Neural crest cell (in vitro differentiated cells): ENCODE results near the gene TOM1L2. TPM values are rescaled to one million over a fixed set of nuclear protein-coding genes. Genes with fewer than 3 reads are reported as not detected.

ENCODE experiments used
- DNase-seq: peaks from one replicate; pipeline ENCODE4 v3.0.0; 2021; ENCODE audit warnings: low read depth, mixed read lengths, low spot score
- H3K27ac Mint-ChIP-seq: one replicate; pipeline ENCODE4 v1.8.0; 2021; ENCODE audit warnings: mild to moderate bottlenecking, mixed read lengths; ENCODE audit not compliant: unreplicated experiment
- H3K27me3 Mint-ChIP-seq: 2 replicates; pipeline ENCODE4 v1.8.0; 2021; ENCODE audit warnings: low read depth, mild to moderate bottlenecking, mixed read lengths
- H3K36me3 Mint-ChIP-seq: 2 replicates; pipeline ENCODE4 v1.8.0; 2021; ENCODE audit warnings: low read depth, mild to moderate bottlenecking, mixed read lengths
- H3K4me1 Mint-ChIP-seq: 2 replicates; pipeline ENCODE4 v1.8.0; 2021; ENCODE audit warnings: mixed read lengths
- H3K4me3 Mint-ChIP-seq: one replicate; pipeline ENCODE4 v1.8.0; 2021; ENCODE audit warnings: mild to moderate bottlenecking, mixed read lengths
- H3K9me3 Mint-ChIP-seq: 2 replicates; pipeline ENCODE4 v1.8.0; 2021; ENCODE audit warnings: mixed read lengths
- total RNA-seq: library from RNA; stranded (reverse); gene quantifications from 2 replicates; pipeline ENCODE4 v1.2.1, GENCODE V29; 2021
- TF ChIP-seq, protein P1 (sequence below): fragments of 200-600 bp; sonication (generic); conservative IDR thresholded peaks from 2 replicates; pipeline ENCODE4 v1.5.0; 2021; ENCODE audit warnings: antibody characterized with exemption, mild to moderate bottlenecking

TOM1L2 gene
- total RNA-seq, 1 donor from 2014 or later: 15.9 TPM

- no peak overlapping the region for H3K27ac Mint-ChIP-seq
- H3K4me1 Mint-ChIP-seq: peaks cover 12% of the 10 kb centered on the region
- H3K27me3 Mint-ChIP-seq: no peaks in the 10 kb centered on the region
Measured at GRCh38 chr17:17798010-17798556, 174.1 kb downstream of the TOM1L2 start.

DNA sequence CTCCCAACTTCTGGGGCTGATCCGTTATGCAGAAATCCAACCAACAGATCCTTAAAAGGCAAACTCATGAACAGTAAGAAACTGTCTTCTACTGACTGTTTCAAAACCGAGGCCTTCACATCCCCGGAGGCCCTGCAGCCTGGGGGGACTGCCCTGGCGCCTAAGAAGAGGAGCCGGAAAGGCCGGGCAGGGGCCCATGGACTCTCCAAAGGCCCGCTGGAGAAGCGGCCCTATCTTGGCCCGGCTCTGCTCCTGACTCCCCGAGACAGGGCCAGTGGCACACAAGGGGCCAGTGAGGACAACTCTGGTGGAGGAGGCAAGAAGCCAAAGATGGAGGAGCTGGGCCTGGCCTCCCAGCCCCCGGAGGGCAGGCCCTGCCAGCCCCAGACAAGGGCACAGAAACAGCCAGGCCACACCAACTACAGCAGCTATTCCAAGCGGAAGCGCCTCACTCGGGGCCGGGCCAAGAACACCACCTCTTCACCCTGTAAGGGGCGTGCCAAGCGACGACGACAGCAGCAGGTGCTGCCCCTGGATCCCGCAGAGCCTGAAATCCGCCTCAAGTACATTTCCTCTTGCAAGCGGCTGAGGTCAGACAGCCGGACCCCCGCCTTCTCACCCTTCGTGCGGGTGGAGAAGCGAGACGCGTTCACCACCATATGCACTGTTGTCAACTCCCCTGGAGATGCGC lies 174.9 kb downstream of the TOM1L2 start:
- TF ChIP-seq, protein P1, sequence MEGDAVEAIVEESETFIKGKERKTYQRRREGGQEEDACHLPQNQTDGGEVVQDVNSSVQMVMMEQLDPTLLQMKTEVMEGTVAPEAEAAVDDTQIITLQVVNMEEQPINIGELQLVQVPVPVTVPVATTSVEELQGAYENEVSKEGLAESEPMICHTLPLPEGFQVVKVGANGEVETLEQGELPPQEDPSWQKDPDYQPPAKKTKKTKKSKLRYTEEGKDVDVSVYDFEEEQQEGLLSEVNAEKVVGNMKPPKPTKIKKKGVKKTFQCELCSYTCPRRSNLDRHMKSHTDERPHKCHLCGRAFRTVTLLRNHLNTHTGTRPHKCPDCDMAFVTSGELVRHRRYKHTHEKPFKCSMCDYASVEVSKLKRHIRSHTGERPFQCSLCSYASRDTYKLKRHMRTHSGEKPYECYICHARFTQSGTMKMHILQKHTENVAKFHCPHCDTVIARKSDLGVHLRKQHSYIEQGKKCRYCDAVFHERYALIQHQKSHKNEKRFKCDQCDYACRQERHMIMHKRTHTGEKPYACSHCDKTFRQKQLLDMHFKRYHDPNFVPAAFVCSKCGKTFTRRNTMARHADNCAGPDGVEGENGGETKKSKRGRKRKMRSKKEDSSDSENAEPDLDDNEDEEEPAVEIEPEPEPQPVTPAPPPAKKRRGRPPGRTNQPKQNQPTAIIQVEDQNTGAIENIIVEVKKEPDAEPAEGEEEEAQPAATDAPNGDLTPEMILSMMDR: no peak
- DNase-seq: no peak
- Mint-ChIP-seq H3K36me3 (no peaks in the 10 kb centered on the region), H3K4me1 (peaks cover 20% of the 10 kb centered on the region), H3K27me3 (no peaks in the 10 kb centered on the region), H3K4me3 (no peak overlapping the region), H3K27ac (no peak overlapping the region), H3K9me3 (no peaks in the 10 kb centered on the region)

More at GRCh38 chr17:17798010-17798556, 174.1 kb downstream of the TOM1L2 start:
- no peak overlapping the region for H3K4me3 Mint-ChIP-seq
- no peaks in the 10 kb centered on the region for H3K9me3 Mint-ChIP-seq
- no peak for DNase-seq
- H3K36me3 Mint-ChIP-seq: no peaks in the 10 kb centered on the region
- TF ChIP-seq, protein P1: no peak

DNA sequence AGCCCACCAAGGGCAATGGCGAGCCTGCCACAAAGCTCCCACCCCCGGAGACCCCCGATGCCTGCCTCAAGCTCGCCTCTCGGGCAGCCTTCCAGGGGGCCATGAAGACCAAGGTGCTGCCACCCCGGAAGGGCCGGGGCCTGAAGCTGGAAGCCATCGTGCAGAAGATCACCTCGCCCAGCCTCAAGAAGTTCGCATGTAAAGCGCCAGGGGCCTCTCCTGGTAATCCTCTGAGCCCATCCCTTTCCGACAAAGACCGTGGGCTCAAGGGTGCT lies 175.5 kb downstream of the TOM1L2 start:
- H3K4me1 Mint-ChIP-seq: peaks cover 25% of the 10 kb centered on the region
- no peaks in the 10 kb centered on the region for H3K9me3 Mint-ChIP-seq
- DNase-seq: no peak

DNA sequence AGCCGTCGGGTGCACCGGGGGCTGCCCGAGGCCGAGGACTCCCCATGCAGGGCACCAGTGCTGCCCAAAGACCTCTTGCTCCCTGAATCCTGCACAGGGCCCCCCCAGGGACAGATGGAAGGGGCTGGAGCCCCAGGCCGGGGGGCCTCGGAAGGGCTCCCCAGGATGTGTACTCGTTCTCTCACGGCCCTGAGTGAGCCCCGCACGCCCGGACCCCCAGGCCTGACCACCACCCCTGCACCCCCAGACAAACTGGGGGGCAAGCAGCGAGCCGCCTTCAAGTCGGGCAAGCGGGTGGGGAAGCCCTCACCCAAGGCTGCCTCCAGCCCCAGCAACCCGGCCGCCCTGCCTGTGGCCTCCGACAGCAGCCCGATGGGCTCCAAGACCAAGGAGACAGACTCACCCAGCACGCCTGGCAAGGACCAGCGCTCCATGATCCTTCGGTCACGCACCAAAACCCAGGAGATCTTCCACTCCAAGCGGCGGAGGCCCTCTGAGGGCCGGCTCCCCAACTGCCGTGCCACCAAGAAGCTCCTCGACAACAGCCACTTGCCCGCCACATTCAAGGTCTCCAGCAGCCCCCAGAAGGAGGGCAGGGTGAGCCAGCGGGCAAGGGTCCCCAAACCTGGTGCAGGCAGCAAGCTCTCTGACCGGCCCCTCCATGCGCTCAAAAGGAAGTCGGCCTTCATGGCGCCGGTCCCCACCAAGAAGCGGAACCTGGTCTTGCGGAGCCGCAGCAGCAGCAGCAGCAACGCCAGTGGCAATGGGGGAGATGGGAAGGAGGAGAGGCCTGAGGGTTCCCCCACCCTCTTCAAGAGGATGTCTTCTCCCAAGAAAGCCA lies 176.0 kb downstream of the TOM1L2 start:
- DNase-seq: no peak
- no peaks in the 10 kb centered on the region for H3K9me3 Mint-ChIP-seq
- no peak overlapping the region for H3K4me3 Mint-ChIP-seq
- no peaks in the 10 kb centered on the region for H3K27me3 Mint-ChIP-seq
- H3K4me1 Mint-ChIP-seq: peaks cover 29% of the 10 kb centered on the region
- TF ChIP-seq, protein P1: no peak
- no peaks in the 10 kb centered on the region for H3K36me3 Mint-ChIP-seq
- H3K27ac Mint-ChIP-seq: no peak overlapping the region

More for the DNA sequence above, 175.5 kb downstream of the TOM1L2 start:
- no peaks in the 10 kb centered on the region for H3K27me3 Mint-ChIP-seq
- H3K27ac Mint-ChIP-seq: no peak overlapping the region
- TF ChIP-seq, protein P1: no peak
- no peak overlapping the region for H3K4me3 Mint-ChIP-seq
- no peaks in the 10 kb centered on the region for H3K36me3 Mint-ChIP-seq

DNA sequence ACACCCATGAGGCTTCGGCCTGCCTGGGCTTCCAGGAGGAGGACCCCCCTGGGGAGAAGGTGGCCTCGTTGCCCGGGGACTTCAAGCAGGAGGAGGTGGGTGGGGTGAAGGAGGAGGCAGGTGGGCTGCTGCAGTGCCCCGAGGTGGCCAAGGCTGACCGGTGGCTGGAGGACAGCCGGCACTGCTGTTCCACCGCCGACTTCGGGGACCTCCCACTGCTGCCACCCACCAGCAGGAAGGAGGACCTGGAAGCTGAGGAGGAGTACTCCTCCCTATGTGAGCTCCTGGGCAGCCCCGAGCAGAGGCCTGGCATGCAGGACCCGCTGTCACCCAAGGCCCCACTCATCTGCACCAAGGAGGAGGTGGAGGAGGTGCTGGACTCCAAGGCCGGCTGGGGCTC lies 176.9 kb downstream of the TOM1L2 start:
- Mint-ChIP-seq H3K4me1 (peaks cover 34% of the 10 kb centered on the region), H3K36me3 (no peaks in the 10 kb centered on the region), H3K27me3 (no peaks in the 10 kb centered on the region), H3K27ac (no peak overlapping the region), H3K4me3 (no peak overlapping the region), H3K9me3 (no peaks in the 10 kb centered on the region)
- TF ChIP-seq, protein P1: no peak
- no peak for DNase-seq
